GM19328 (cell line): ENCODE measurements around the gene PIGV.
"Not testable (repeated sequence)": the region's sequence is repeated elsewhere in the genome, so short reads cannot be mapped to it uniquely, and the experiment has no call there.

Source experiments
- ATAC-seq: cut with Tn5 transposase; IDR thresholded peaks from one replicate; pipeline ENCODE4 v1.9.1; 2021; ENCODE audit warnings: mild to moderate bottlenecking, moderate library complexity; ENCODE audit not compliant: unreplicated experiment

Gene PIGV

GRCh38 chr1:26791148-26791547 is 3.4 kb downstream of the PIGV start:
- ATAC-seq, result no peak

DNA sequence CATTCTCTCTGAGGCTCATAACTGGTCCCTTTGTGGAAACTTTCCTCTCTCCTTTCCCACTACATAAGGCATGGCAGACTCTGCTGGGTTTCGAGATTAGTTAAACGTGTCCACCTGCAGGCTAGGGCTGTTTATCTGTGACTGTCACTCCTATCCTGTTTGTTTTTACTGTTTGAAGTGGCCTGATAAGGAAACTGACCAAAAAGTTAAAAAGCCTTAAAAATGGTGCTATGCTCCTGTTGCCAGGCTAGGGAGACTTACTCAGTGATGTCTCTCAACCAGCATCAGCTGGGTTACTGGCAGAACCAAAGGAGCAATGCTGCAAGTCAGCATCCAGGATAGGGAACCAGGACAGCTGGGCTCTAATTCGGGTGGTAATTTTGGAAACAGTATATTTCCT is 3.9 kb downstream of the PIGV start:
- no peak for ATAC-seq

GRCh38 chr1:26792924-26793323 is 5.2 kb downstream of the PIGV start:
- ATAC-seq, result no peak

DNA sequence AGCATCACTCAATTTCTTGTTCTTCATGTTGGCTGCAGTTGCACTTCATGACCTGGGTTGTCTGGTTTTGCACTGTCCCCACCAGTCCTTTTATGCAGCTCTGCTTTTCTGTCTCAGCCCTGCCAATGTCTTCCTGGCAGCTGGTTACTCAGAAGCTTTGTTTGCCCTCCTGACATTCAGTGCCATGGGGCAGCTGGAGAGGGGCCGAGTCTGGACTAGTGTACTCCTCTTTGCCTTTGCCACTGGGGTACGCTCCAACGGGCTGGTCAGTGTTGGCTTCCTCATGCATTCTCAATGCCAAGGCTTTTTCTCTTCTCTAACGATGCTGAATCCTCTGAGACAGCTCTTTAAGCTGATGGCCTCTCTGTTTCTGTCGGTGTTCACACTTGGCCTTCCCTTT is 6.6 kb downstream of the PIGV start:
- no peak for ATAC-seq

- no peak for ATAC-seq
These were observed 9.9 kb downstream of the PIGV start for GRCh38 chr1:26797627-26798026.

- no peak for ATAC-seq
These were observed 11.9 kb downstream of the PIGV start for GRCh38 chr1:26799479-26800142.

DNA sequence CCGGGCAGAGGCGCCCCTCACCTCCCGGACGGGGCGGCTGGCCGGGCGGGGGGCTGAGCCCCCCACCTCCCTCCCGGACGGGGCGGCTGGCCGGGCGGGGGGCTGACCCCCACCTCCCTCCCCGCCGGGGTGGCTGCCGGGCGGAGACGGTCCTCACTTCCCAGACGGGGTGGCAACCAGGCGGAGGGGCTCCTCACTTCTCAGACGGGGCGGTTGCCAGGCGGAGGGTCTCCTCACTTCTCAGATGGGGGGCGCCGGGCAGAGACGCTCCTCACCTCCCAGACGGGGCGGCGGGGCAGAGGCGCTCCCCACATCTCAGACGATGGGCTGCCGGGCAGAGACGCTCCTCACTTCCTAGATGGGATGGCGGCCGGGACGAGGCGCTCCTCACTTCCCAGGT is 16.2 kb downstream of the PIGV start:
- not testable (repeated sequence) for ATAC-seq

DNA sequence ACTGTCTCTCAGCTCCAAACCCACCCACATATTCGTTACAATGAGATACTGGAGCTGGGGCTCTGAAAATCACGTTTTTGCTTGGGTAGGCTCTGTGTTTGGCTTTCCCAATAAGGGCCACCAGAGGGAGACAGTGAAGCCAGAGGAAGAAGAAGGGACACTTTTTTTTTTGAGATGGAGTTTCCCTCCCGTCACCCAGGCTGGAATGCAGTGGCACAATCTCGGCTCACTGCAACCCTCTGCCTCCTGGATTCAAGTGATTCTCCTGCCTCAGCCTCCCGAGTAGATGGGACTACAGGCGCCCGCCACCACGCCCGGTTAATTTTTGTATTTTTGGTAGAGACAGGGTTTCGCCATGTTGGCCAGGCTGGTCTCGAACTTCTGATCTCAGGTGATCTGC is 22.4 kb downstream of the PIGV start:
- ATAC-seq, result not testable (repeated sequence)

- no peak for ATAC-seq
These were observed 23.3 kb downstream of the PIGV start for GRCh38 chr1:26811057-26811456.

DNA sequence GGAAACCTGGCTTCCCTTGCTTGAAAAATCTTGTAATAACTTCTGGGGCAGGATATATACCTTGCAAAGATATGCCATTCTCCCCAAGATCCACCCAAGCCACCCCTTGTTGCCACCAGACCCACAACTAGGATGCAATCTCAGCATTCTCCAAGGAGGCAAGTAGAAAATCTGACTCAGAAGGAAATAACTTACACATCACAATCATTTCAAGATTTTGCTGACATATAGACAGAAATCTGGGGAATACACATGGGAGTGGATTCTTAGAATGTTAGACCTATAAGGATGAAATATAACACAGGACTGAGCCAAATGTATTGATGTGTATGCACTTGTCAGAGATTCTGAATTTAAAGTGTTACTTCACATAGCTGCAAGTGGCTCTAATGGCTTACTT is 24.0 kb downstream of the PIGV start:
- no peak for ATAC-seq

- no peak for ATAC-seq
These were observed 26.6 kb downstream of the PIGV start for GRCh38 chr1:26814377-26814776.

DNA sequence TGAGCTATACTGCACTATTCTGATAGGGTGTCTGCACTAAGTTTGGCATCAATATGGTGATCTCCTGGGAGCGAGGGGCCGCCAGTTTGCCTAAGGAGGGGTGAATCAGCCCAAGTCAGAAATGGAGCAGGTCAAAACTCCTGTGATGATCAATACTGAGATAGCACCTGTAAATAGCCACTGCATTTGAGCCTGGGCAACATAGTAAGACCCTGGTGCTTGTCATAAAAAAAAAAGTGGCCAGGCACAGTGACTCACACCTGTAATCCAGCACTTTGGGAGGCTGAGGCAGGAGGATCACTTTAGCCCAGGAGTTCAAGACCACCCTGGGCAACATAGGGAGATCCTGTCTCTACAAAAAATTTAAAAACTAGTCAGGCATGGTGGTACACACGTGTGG is 27.1 kb downstream of the PIGV start:
- no peak for ATAC-seq

DNA sequence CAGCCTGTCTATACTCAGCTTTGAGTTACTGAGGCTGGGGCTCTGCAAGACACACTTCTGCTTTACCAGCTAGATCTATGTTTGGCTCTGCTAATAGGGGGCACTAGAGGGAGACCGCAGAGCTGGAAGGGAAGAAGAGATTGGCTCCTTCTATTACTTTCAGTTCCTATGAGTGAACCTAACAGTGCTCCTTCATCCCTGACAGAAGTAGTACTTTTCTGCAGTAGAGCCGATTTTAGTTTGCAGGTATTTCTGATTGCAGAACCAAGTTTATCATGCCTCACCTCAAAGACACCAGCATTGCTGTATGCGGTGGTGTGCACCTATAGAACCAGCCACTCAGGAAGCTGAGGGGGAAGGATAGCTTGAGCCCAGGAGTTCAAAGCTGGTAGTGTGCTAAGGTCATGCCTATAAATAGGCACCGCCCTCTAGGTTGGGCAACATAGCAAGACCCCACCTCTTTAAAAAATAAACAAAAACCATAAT is 33.1 kb downstream of the PIGV start:
- peak; percentile 89 for ATAC-seq

DNA sequence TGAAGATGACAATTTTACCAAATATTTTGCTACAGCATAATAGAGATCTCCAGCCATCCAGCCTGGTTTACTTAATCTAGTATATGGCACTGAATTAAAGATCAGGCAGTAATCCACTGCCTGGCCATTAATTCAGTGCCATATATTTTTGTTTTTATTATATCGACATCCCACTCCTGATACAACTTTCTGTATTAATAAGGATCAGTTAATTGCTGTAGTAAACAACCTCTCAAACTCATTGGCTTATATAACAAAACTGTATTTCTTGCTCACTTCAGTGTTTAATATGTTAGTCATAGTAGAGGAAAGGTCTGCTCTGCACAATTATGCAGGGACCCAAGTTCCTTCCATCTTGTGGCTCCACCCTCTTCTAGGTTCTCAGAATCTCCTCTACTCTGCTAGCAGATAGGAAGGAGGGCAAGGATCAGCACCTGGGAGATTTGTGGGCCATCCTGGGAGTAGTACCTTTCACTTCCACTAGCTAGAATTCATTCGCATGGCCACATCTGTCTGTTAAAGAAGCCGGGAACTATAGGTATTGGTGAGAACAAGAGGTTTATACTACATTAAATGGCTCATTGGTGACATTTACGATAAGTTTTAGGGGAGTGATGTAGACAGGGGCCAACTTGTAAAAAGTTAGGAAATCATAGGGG is 35.1 kb downstream of the PIGV start:
- no peak for ATAC-seq

DNA sequence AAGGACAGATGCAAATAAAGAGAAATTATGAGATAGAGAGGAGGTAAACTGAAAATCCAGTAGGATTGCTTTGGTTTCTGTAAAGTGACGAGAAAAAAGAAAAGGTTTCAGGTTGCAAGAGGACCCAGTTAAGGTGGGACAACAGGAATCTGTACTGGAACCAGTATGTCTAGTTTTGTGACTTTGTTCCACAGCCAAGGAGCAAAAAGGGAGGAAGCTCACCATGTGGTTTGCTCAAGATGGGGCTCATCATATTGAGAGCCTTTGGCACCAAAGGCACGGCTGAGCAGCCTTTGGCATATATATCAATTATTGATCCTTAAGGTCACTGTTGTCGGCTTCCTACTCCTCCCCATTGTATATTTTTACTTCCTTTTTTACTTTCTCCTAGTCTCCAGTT is 37.0 kb downstream of the PIGV start:
- ATAC-seq, result no peak

DNA sequence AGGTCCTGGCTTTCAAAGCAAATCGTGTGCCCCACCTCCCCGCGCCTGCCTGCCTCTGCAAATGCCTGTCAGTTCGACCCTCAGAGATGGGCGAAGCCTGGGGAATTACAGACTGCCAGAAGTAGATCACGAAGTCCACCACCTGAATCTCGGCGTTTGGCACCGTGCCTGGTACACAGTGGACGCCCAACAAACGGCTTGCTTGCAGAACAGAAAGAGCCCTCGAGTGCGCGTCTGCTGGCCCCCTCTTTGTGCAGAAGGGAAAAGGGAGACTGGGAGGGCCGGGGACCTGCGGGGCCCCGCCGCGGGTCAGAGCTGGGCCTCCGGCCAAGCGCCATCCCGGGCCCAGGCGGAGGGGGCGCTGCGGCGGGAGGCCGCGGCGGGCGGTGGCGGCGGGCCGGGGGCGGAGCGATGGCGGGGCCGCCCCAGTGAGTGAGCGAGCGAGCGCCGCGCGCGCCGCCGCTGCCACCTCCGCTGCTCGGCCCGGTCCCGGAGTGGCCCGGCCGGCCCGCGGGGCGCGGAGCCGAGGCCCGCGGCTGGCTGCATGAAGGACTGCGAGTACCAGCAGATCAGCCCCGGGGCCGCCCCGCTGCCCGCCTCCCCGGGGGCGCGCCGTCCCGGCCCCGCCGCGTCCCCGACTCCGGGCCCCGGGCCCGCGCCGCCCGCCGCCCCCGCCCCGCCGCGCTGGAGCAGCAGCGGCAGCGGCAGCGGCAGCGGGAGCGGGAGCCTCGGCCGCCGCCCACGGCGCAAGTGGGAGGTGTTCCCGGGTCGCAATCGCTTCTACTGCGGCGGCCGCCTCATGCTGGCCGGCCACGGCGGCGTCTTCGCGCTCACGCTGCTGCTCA is 38.7 kb downstream of the PIGV start, which contains the start of gene ZDHHC18:
ZDHHC18 (plus strand) TSS at position 428 of the 845 bp plus-strand sequence; CDS start at position 545, 117 bp downstream.
- ATAC-seq, result peak; percentile 74

DNA sequence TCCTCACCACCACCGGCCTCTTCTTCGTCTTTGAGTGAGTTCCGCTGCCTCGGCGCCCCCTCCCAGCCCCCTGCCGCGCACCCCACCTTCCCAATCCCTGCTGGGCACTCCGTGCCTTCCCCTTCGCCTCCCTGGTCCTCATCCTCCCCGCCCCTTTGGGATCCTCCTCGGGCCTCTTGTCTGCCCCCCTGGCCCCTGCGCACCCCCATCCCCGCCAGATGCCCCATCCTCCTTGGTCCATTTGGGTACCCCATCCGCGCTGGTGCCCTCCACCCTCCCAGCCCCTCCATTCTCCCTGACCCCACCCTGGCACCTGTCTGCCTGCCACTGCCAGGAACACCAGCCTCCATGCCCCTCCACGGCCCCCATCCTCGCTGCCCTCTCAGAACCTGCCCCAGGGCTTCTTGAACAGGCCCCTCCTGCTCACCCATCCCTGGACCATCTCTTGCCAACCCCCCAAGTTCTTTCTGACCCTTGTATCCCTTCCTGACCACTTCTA is 39.4 kb downstream of the PIGV start:
- no peak for ATAC-seq

DNA sequence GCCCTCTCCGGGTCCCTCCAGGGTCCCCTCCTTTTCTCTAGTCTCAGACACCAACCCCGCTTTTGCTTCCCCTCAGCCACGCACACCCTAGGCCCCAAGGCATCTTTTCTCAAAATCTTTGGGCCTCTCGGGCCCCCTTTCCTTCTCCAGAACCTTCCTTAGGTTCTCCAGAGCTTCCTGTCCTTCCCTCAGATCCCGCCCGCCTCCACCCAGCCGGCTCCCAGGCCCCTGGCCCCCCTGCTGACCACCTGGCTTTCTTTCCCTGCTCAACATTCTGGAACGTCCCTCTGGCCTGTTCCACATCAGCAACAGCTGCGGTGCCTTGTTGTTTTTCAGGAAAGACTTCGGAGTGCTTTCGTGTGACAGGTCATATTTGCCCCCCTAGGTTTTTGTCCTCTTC is 39.9 kb downstream of the PIGV start:
- no peak for ATAC-seq

DNA sequence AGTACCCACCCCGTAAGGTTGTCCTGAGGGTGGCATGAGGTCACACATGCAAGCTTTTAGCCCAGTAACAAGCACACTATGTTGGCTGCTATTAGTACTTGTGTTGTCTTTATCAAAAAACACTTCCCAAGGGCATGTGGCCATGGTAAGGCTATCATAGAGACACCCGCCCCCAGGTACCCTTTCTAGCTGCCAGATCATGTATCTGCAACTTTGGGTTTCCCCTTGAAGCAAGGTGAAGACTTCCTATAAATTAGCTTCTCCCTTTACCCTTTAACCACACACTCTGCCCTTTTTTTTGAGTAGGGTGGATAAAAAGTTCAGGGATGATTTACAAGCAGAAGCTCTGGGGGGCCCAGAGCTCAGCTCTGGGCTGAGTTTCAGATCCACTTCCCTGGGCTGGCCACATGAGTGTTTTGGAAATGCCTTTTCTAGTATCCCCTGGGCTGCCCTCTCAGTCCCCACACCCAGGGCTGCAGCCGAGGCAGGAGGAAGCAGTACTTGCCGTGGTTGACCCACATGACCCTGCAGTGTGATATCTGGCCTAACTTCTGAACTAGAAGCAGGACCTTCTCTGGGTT is 40.8 kb downstream of the PIGV start:
- no peak for ATAC-seq

- no peak for ATAC-seq
These were observed 41.6 kb downstream of the PIGV start for GRCh38 chr1:26829184-26829911.
